Esophagus squamous epithelium (tissue), 5 donors: ENCODE measurements around the gene SEC23B. TPM values are rescaled to one million over a fixed set of nuclear protein-coding genes. Genes with fewer than 3 reads are reported as not detected.
"Not testable (repeated sequence)": the region's sequence is repeated elsewhere in the genome, so short reads cannot be mapped to it uniquely, and the experiment has no call there.

ENCODE experiments used
- DNase-seq: peaks from one replicate; lab custom pipeline; 2025; lab: John Stamatoyannopoulos, UW
- H3K27ac ChIP-seq, 4 donors: fragments of 200-600 bp; sonication (generic); one replicate each; pipeline ENCODE4 v1.5.1; 2016 to 2019; ENCODE audit warnings: mild to moderate bottlenecking in 1 of 4
- H3K27me3 ChIP-seq, 4 donors: fragments of 200-600 bp; sonication (generic); 1 replicate in 3 of 4; 2 replicates in 1 of 4; pipeline versions ENCODE4 v1.5.1 to v1.6.0; 2017 to 2021; ENCODE audit warnings: antibody characterized with exemption in 1 of 4
- H3K36me3 ChIP-seq, 3 donors: fragments of 200-600 bp; sonication (generic); one replicate each; pipeline ENCODE4 v1.5.1; 2016 to 2019
- H3K4me1 ChIP-seq, 3 donors: fragments of 200-600 bp; sonication (generic); one replicate each; pipeline ENCODE4 v1.5.1; 2017 to 2019
- H3K4me3 ChIP-seq, 4 donors: fragments of 200-600 bp; sonication (generic); 1 replicate in 3 of 4; 2 replicates in 1 of 4; pipeline ENCODE4 v1.5.1; 2016 to 2019; ENCODE audit warnings: mild to moderate bottlenecking in 2 of 4, moderate library complexity in 1 of 4
- H3K9me3 ChIP-seq, 3 donors: fragments of 200-600 bp; sonication (generic); one replicate each; pipeline ENCODE4 v1.5.1; 2016 to 2019
- CTCF ChIP-seq, 6 experiments: fragments of 450-650 bp in 4 of 6; fragments of 200-600 bp in 2 of 6; sonication (generic) in 2 of 6; IDR thresholded peaks; one replicate each; pipeline ENCODE4 v1.5.1; 2016 to 2019; ENCODE audit warnings: antibody characterized with exemption in 6 of 6, mild to moderate bottlenecking in 4 of 6, moderate library complexity in 4 of 6
- POLR2A ChIP-seq, 4 donors: fragments of 450-650 bp; IDR thresholded peaks; one replicate each; pipeline ENCODE4 v1.6.1; 2017; ENCODE audit warnings: antibody characterized with exemption in 4 of 4, mild to moderate bottlenecking in 4 of 4, moderate library complexity in 3 of 4
- WGBS, 2 donors: methylation state at CpG; one replicate each; pipeline ENCODE4 v1.1.5; 2018; 5-methylcytosine and 5-hydroxymethylcytosine counted together
- intact Hi-C: fragments of 100-400 bp; cut with DNase I; formaldehyde crosslinking; loops from one replicate; pipeline ENCODE4 v1.15.0; 2022
- total RNA-seq, 4 donors: library from RNA; depleted of rRNA; stranded (reverse); fragments of >200 nt; gene quantifications; one replicate each; pipeline ENCODE4 v1.1.0, GENCODE V29; 2016
- donor health status: DM: yes; HTN: yes; CAD: no.

Gene SEC23B
- total RNA-seq, 4 donors from 2014 or later: 37.6 to 72.3 (median 43.9) TPM

GRCh38 chr20:18496740-18497592 is 10.8 kb upstream of the SEC23B start, which contains the start of gene RBBP9:
RBBP9 (minus strand) TSS chr20:18497225; CDS start chr20:18497167, 58 bp downstream.
- Histone ChIP-seq H3K27me3 (no peaks in the 10 kb centered on the region), H3K4me3 (peak within 1 kb of the TSS; percentile 59 to 94 (median 79)), H3K9me3 (no peaks in the 10 kb centered on the region), H3K36me3 (peaks cover 0 to 20% (median 0%) of the 10 kb centered on the region in 3 donors), H3K4me1 (peaks cover 5 to 18% (median 10%) of the 10 kb centered on the region in 3 donors), H3K27ac (peak within 1 kb of the TSS; percentile 76 to 90 (median 79))
- intact Hi-C loops: no loop called here
- TF ChIP-seq CTCF (IDR thresholded peaks at IDR 0.05) (no peak), POLR2A (IDR thresholded peaks at IDR 0.05) (peak in 1 of 4 donors; percentile 43)
- 5% methylated on average over 12 to 14 of the region's 31 CpGs for WGBS, 2 donors
- DNase-seq: peak; percentile 17

- H3K4me1 ChIP-seq: peaks cover 5 to 18% (median 10%) of the 10 kb centered on the region in 3 donors
- intact Hi-C loops: no loop called here
Measured at GRCh38 chr20:18497603-18498002, 10.1 kb upstream of the SEC23B start.

GRCh38 chr20:18501672-18502071 is 6.1 kb upstream of the SEC23B start:
- H3K36me3 ChIP-seq, H3K4me3 ChIP-seq, H3K9me3 ChIP-seq, DNase-seq, H3K4me1 ChIP-seq, H3K27ac ChIP-seq, intact Hi-C loops: not testable (repeated sequence)
- peaks cover 0 to 22% (median 0%) of the 10 kb centered on the region in 4 donors for H3K27me3 ChIP-seq
- WGBS, 2 donors: 59 to 67% methylated on average over 1 of the region's 1 CpG

More at GRCh38 chr20:18497603-18498002, 10.1 kb upstream of the SEC23B start:
- no peak for DNase-seq
- Histone ChIP-seq H3K27ac (peak overlapping the region in 2 of 4 donors; percentile 76 to 90), H3K4me3 (no peak overlapping the region), H3K36me3 (peaks cover 0 to 14% (median 0%) of the 10 kb centered on the region in 3 donors), H3K27me3 (peaks cover 0 to 2% (median 0%) of the 10 kb centered on the region in 4 donors), H3K9me3 (no peaks in the 10 kb centered on the region)
- no peak for TF ChIP-seq CTCF (IDR thresholded peaks at IDR 0.05)
- TF ChIP-seq POLR2A (IDR thresholded peaks at IDR 0.05): no peak
- 80 to 81% methylated on average over 3 of the region's 3 CpGs for WGBS, 2 donors

GRCh38 chr20:18504479-18505060 is 3.2 kb upstream of the SEC23B start:
- Histone ChIP-seq H3K4me1 (peaks cover 9 to 20% (median 12%) of the 10 kb centered on the region in 3 donors), H3K4me3 (no peak overlapping the region), H3K27ac (peak overlapping the region in 1 of 4 donors; percentile 29), H3K27me3 (peaks cover 0 to 22% (median 0%) of the 10 kb centered on the region in 4 donors), H3K9me3 (no peaks in the 10 kb centered on the region), H3K36me3 (peaks cover 0 to 3% (median 0%) of the 10 kb centered on the region in 3 donors)
- DNase-seq: no peak
- 69 to 94% methylated on average over 8 to 22 of the region's 31 CpGs for WGBS, 2 donors
- intact Hi-C loops: no loop called here
- TF ChIP-seq CTCF (IDR thresholded peaks at IDR 0.05) (no peak), POLR2A (IDR thresholded peaks at IDR 0.05) (no peak)

GRCh38 chr20:18506744-18507143 is 996 bp upstream of the SEC23B start:
- TF ChIP-seq POLR2A (IDR thresholded peaks at IDR 0.05): no peak
- TF ChIP-seq CTCF (IDR thresholded peaks at IDR 0.05): no peak
- intact Hi-C loops: no loop called here
- WGBS, 2 donors: 56 to 66% methylated on average over 8 of the region's 8 CpGs

More at GRCh38 chr20:18506744-18507143, 996 bp upstream of the SEC23B start:
- Histone ChIP-seq H3K36me3 (peaks cover 0 to 24% (median 0%) of the 10 kb centered on the region in 3 donors), H3K9me3 (no peaks in the 10 kb centered on the region), H3K4me3 (peak overlapping the region; percentile 70 to 80 (median 75)), H3K27me3 (peaks cover 0 to 22% (median 0%) of the 10 kb centered on the region in 4 donors), H3K4me1 (peaks cover 9 to 23% (median 12%) of the 10 kb centered on the region in 3 donors), H3K27ac (peak overlapping the region; percentile 95 to 97 (median 96))
- no peak for DNase-seq
